H1 (cell line): ENCODE results near the gene FAM234A. TPM values are rescaled to one million over a fixed set of nuclear protein-coding genes. Genes with fewer than 3 reads are reported as not detected.

Experiments used
- GTF2F1 ChIP-seq: IDR thresholded peaks from 2 replicates; pipeline ENCODE4 v1.6.1; 2012; ENCODE audit warnings: low read depth, low read length, improper control_type of control experiment, borderline replicate concordance
- polyA plus RNA-seq, 7 experiments: library from polyadenylated mRNA; depleted of rRNA in 3 of 7; stranded (reverse) in 5 of 7; unstranded in 2 of 7; fragments of >200 nt in 5 of 7; fragments of 200-250 nt in 2 of 7; gene quantifications; 1 replicate in 5 of 7; 2 replicates in 1 of 7; 4 replicates in 1 of 7; pipeline versions ENCODE4 v1.2.1 to v1.2.3, GENCODE V29; 2011 to 2013; ENCODE audit warnings: missing spikeins in 2 of 7, mixed read lengths in 2 of 7
- total RNA-seq: library from RNA; stranded (reverse); fragmentation: NEBNext Ultra II Directional; extraction: Animal tissue kit (Norgen Biotek cat#: 25700); gene quantifications from 2 replicates; pipeline ENCODE4 v1.2.1, GENCODE V29; 2021

FAM234A gene
- total and polyA plus RNA-seq, 2 of the 8 experiments (the other 6 are each of a cell fraction or from before 2014, with no cell fraction given): 80.6 to 104 TPM

DNA sequence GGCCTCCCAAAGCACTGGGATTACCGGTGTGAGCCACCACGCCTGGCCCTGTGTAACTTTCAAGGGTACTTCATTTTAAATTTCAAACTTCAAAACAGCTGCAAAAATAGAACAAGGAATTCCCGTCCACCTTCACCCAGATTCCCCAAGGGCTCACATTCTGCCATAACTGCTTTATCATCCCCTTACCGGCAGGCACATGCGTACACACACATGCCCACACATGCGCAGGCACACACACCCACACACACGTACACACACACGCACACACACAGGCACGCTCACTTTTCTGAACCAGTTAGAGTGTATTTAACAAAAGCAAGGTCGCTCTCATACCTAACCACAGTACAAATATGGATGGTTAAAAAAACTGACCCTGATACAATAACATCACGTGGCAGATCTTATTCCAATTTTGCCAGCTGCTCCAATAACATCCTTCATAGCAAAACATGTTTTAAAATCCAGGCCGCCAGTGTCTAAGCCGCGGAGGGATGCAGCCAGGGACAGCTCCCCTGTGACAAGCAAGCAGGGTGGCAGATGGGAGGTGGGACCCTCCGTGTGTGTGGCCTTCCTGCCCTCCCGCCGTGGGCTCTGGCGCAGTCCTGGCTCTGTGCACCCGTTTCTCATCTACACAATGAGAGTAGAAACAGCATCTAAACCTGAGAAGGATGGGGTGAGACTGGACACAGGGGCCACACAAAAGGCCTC lies 71.5 kb downstream of the FAM234A start (continued):
- no peak for TF ChIP-seq GTF2F1
